BLaER1 treated with 17β-estradiol and CSF1 and Interleukin-3, amounts not matched to agents 10 nM and 100 nM (cell line): Measurements from ENCODE around the gene GP9.
"Not testable (repeated sequence)": the region's sequence is repeated elsewhere in the genome, so short reads cannot be mapped to it uniquely, and the experiment has no call there.

Source experiments
- H3K27ac ChIP-seq, 11 experiments: shearing (Covaris generic); formaldehyde crosslinking; 2 replicates each; pipeline ENCODE4 v1.8.1; 2022
- H3K27me3 ChIP-seq, 11 experiments: shearing (Covaris generic); formaldehyde crosslinking; 2 replicates each; pipeline ENCODE4 v1.8.1; 2022
- H3K36me3 ChIP-seq, 11 experiments: shearing (Covaris generic); formaldehyde crosslinking; 2 replicates each; pipeline ENCODE4 v1.8.1; 2022
- H3K4me1 ChIP-seq, 10 experiments: shearing (Covaris generic); formaldehyde crosslinking; 2 replicates each; pipeline ENCODE4 v1.8.1; 2022
- H3K4me2 ChIP-seq, 11 experiments: shearing (Covaris generic); formaldehyde crosslinking; 2 replicates each; pipeline ENCODE4 v1.8.1; 2022
- H3K4me3 ChIP-seq, 10 experiments: shearing (Covaris generic); formaldehyde crosslinking; 2 replicates each; pipeline ENCODE4 v1.8.1; 2022
- H3K9ac ChIP-seq, 11 experiments: shearing (Covaris generic); formaldehyde crosslinking; 2 replicates each; pipeline ENCODE4 v1.8.1; 2022
- H3K9me3 ChIP-seq, 11 experiments: shearing (Covaris generic); formaldehyde crosslinking; replicated peaks in 1 of 11; 2 replicates each; pipeline ENCODE4 v1.8.1; 2022
- H4K20me1 ChIP-seq, 11 experiments: shearing (Covaris generic); formaldehyde crosslinking; 2 replicates each; pipeline ENCODE4 v1.8.1; 2022
- Cebpa-rat ChIP-seq, 11 experiments: shearing (Covaris generic); IDR thresholded peaks; 2 replicates each; pipeline ENCODE4 v1.8.1; 2022

GP9 gene

DNA sequence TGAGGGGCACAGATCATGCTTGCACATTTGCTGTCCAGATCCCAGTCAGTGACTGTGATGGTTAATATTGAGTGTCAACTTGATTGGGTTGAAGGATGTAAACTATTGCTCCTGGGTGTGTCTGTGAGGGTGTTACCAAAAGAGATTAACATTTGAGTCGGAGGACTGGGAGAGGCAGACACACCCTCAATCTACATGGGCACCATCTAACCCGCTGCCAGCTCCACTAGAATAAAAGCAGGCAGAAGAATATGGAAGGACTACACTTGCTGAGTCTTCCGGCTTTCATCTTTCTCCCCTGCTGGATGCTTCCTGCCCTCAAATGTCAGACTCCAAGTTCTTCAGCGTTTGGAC lies 5.1 kb downstream of the GP9 start:
- Histone ChIP-seq H3K4me1 (peaks cover 39 to 100% (median 93%) of the 10 kb centered on the region in 10 experiments), H3K27me3 (peaks cover 0 to 13% (median 0%) of the 10 kb centered on the region in 11 experiments; a peak in 4 of 22 replicates), H3K4me3 (no peak overlapping the region), H4K20me1 (no peaks in the 10 kb centered on the region), H3K4me2 (peak overlapping the region in 10 of 11 experiments; percentile 10 to 99 (median 78); a peak in 18 of 22 replicates), H3K27ac (peak overlapping the region in 2 of 11 experiments; percentile 7 to 48; a peak in 1 of 22 replicates), H3K9me3 (peaks cover 0 to 16% (median 12%) of the 10 kb centered on the region in 11 experiments; a peak in 16 of 22 replicates), H3K9ac (peak overlapping the region in 3 of 11 experiments; percentile 5 to 59 (median 9); a peak in 3 of 22 replicates), H3K36me3 (no peaks in the 10 kb centered on the region)
- no peak for TF ChIP-seq Cebpa-rat (IDR thresholded peaks at IDR 0.05)

DNA sequence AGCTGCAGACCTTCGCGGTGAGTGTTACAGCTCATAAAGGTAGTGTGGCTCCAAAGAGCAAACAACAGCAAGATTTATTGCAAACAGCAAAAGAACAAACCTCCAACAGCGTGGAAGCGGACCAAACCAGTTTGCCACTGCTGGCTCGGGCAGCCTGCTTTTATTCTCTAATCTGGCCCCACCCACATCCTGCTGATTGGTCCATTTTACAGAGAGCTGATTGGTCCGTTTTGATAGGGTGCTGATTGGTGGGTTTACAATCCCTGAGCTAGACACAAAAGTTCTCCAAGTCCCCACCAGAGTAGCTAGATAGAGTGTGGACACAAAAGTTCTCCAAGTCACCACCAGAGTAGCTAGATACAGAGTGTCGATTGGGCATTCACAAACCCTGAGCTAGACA lies 7.1 kb downstream of the GP9 start:
- not testable (repeated sequence) for H3K36me3 ChIP-seq, H4K20me1 ChIP-seq, H3K27me3 ChIP-seq
- peak overlapping the region in 5 of 11 experiments; percentile 44 to 73 (median 70); a peak in 8 of 22 replicates for H3K27ac ChIP-seq
- H3K4me3 ChIP-seq, result peak overlapping the region in 7 of 10 experiments; percentile 23 to 69 (median 50); a peak in 8 of 20 replicates
- H3K4me2 ChIP-seq, result peak overlapping the region; percentile 76 to 99 (median 89); a peak in 21 of 22 replicates
- peaks cover 0 to 16% (median 12%) of the 10 kb centered on the region in 11 experiments; a peak in 16 of 22 replicates for H3K9me3 ChIP-seq
- H3K9ac ChIP-seq, result peak overlapping the region in 3 of 11 experiments; percentile 66 to 67 (median 66); a peak in 3 of 22 replicates
- H3K4me1 ChIP-seq, result peaks cover 26 to 93% (median 81%) of the 10 kb centered on the region in 10 experiments

DNA sequence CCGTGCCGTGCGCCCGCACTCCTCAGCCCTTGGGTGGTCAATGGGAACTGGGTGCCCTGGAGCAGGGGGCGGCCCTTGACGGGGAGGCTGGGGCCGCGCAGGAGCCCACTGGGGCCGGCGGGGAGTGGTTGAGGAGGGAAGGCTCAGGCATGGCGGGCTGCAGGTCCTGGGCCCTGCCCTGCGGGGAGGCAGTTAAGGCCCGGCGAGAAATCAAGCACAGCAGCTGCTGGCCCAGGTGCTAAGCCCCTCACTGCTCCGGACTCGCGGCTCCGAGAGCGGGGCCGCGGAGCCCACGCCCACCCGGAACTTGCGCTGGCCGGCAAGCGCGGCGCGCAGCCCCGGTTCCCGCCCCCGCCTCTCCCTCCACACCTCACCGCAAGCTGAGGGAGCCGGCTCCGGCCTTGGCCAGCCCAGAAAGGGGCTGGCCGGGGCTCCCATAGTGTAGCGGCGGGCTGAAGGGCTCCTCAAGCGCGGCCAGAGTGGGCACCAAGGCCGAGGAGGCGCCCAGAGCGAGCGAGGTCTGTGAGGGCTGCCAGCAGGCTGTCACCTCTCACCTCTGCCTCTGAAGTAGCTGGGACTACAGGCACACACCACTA lies 7.8 kb downstream of the GP9 start:
- H3K9me3 ChIP-seq, result peaks cover 0 to 16% (median 12%) of the 10 kb centered on the region in 11 experiments; a peak in 16 of 22 replicates
- H3K27ac ChIP-seq, result peak overlapping the region; percentile 19 to 73 (median 62); a peak in 20 of 22 replicates
- no peaks in the 10 kb centered on the region for H3K36me3 ChIP-seq
- peaks cover 26 to 86% (median 75%) of the 10 kb centered on the region in 10 experiments for H3K4me1 ChIP-seq
- H4K20me1 ChIP-seq, result no peaks in the 10 kb centered on the region
- peak overlapping the region; percentile 76 to 99 (median 89) for H3K4me2 ChIP-seq
- H3K27me3 ChIP-seq, result no peaks in the 10 kb centered on the region
- TF ChIP-seq Cebpa-rat (IDR thresholded peaks at IDR 0.05), result no peak
- peak overlapping the region; percentile 53 to 69 (median 66); a peak in 19 of 22 replicates for H3K9ac ChIP-seq
- H3K4me3 ChIP-seq, result peak overlapping the region; percentile 23 to 69 (median 50); a peak in 18 of 20 replicates

DNA sequence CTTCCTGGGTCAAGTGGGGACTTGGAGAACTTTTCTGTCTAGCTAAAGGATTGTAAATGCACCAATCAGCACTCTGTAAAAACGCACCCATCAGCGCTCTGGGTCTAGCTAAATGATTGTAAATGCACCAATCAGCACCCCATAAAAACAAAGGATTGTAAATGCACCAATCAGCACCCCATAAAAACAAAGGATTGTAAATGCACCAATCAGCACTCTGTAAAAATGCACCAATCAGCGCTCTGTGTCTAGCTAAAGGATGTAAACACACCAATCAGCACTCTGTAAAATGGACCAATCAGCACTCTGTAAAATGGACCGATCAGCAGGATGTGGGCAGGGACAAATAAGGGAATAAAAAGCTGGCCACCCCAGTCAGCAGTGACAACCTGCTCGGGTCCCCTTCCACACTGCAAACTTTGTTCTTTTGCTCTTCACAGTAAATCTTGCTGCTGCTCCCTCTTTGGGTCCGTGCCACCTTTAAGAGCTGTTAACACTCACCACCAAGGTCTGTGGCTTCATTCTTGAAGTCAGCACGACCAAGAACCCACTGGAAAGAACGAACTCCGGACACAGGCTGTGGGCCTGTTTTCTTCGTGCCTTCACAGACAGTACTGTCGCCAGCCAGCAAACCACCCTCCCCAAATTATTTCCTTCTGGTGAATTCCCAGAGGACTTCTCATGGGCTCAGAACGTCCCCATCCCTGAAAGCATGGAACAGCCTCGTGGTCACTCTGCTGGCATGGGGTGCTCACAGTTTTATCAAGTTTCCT lies 8.9 kb downstream of the GP9 start:
- H3K27me3 ChIP-seq, H4K20me1 ChIP-seq, H3K36me3 ChIP-seq: not testable (repeated sequence)
- H3K9me3 ChIP-seq, result peaks cover 0 to 16% (median 12%) of the 10 kb centered on the region in 11 experiments; a peak in 16 of 22 replicates
- H3K4me1 ChIP-seq, result peaks cover 26 to 75% (median 64%) of the 10 kb centered on the region in 10 experiments
- peak overlapping the region in 6 of 11 experiments; percentile 12 to 62 (median 54); a peak in 8 of 22 replicates for H3K9ac ChIP-seq
- H3K4me3 ChIP-seq, result peak overlapping the region in 3 of 10 experiments; percentile 16 to 23 (median 20); a peak in 4 of 20 replicates
- H3K27ac ChIP-seq, result peak overlapping the region in 7 of 11 experiments; percentile 31 to 74 (median 68); a peak in 14 of 22 replicates
- H3K4me2 ChIP-seq, result peak overlapping the region; percentile 65 to 99 (median 80)

DNA sequence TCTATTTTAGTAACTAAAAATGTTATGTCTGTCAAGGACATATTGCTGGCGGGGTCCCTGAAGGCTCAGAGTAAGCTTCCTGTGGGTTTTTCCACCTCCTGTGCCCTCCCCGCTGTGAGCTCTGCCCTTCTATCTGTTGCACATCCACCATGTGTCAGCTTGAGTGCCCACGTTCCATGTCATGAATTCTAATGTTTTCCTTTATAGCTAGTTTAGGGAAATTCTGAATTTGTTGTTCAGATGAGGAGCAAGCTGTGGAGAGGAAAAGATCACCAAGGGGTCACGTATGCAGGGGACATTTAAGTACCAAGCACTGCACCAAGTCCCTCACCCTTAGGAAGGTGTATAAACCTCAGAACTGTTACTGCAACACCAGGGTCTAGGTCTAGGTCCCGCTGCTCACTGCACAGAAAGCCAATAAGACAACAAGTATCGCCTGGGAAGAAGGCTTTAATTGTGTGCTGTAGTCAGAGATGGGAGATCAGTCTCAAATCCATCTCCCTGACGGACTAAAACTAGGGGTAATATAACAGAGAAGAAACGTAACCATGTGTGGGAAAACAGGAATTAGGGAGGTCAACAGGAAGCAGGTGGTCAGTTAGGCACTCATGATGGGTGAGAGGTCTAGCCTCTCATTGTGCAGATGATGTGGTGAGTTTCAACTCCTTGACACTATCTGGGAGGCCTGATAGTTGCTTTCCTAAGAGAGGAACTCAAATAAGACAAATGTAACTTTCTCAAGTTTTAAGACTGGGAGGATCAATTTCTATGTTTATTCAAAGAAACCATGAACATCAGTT lies 9.7 kb downstream of the GP9 start:
- Histone ChIP-seq H3K4me3 (peak overlapping the region in 3 of 10 experiments; percentile 16 to 23 (median 20); a peak in 4 of 20 replicates), H3K27me3 (no peaks in the 10 kb centered on the region), H3K4me1 (peaks cover 26 to 67% (median 56%) of the 10 kb centered on the region in 10 experiments), H3K27ac (peak overlapping the region in 7 of 11 experiments; percentile 31 to 74 (median 68); a peak in 13 of 22 replicates), H3K9me3 (peaks cover 0 to 19% (median 13%) of the 10 kb centered on the region in 11 experiments; a peak in 18 of 22 replicates), H3K9ac (peak overlapping the region in 6 of 11 experiments; percentile 12 to 62 (median 54); a peak in 9 of 22 replicates), H4K20me1 (no peaks in the 10 kb centered on the region), H3K4me2 (peak overlapping the region; percentile 41 to 99 (median 79)), H3K36me3 (no peaks in the 10 kb centered on the region)
- TF ChIP-seq Cebpa-rat (IDR thresholded peaks at IDR 0.05), result no peak

DNA sequence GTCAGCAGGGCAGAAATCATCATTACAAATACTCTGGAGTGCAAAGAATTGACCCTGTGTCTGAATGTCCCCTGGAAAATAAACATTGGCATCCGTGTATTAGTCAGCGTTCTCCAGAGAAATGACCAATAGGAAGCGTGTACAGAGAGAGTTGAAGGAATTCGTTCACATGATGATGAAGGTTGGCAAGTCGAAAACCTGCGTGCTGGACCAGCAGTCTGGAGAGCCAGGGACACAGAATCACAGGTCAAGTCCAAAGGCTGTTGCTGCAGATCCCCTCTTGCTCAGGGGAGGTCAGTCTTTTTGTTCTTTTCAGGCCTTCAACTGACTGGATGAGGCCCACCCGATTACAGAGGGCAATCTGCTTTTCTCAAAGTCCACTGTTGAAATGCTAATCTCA lies 16.6 kb downstream of the GP9 start:
- peaks cover 0 to 7% (median 4%) of the 10 kb centered on the region in 10 experiments; a peak in 13 of 20 replicates for H3K4me1 ChIP-seq
- no peak for TF ChIP-seq Cebpa-rat (IDR thresholded peaks at IDR 0.05)
- H4K20me1 ChIP-seq, result no peaks in the 10 kb centered on the region
- no peak overlapping the region for H3K4me3 ChIP-seq
- no peak overlapping the region for H3K4me2 ChIP-seq
- no peaks in the 10 kb centered on the region for H3K36me3 ChIP-seq
- H3K27ac ChIP-seq, result no peak overlapping the region
- H3K9ac ChIP-seq, result no peak overlapping the region
- no peaks in the 10 kb centered on the region for H3K27me3 ChIP-seq
- H3K9me3 ChIP-seq, result peaks cover 0 to 10% (median 6%) of the 10 kb centered on the region in 11 experiments; a peak in 5 of 22 replicates

DNA sequence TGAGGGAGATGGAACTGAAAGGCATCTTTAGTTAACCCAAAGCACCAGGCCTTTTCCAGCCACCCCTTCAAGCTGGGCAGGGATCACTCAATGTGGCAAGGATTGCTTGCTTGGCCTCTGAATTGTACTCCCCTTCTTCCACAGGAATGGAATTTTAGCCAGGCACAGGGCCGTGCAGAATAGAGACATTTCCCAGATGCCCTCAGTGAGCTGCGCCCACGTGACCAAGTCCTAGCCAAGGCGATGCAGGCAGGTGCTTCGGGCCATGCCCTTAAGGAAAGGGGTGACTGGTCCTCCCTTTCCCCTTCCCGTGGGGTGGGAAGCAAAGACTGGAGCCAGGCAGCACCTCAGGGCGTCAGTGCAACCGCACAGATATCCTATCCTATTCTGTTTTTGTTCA lies 17.9 kb downstream of the GP9 start:
- peaks cover 0 to 10% (median 6%) of the 10 kb centered on the region in 11 experiments; a peak in 5 of 22 replicates for H3K9me3 ChIP-seq
- no peak overlapping the region for H3K27ac ChIP-seq
- no peak overlapping the region for H3K4me3 ChIP-seq
- TF ChIP-seq Cebpa-rat (IDR thresholded peaks at IDR 0.05), result no peak
- no peaks in the 10 kb centered on the region for H3K27me3 ChIP-seq
- H3K9ac ChIP-seq, result no peak overlapping the region
- H4K20me1 ChIP-seq, result no peaks in the 10 kb centered on the region
- peaks cover 0 to 10% (median 7%) of the 10 kb centered on the region in 10 experiments; a peak in 13 of 20 replicates for H3K4me1 ChIP-seq
- no peak overlapping the region for H3K4me2 ChIP-seq
- H3K36me3 ChIP-seq, result no peaks in the 10 kb centered on the region

DNA sequence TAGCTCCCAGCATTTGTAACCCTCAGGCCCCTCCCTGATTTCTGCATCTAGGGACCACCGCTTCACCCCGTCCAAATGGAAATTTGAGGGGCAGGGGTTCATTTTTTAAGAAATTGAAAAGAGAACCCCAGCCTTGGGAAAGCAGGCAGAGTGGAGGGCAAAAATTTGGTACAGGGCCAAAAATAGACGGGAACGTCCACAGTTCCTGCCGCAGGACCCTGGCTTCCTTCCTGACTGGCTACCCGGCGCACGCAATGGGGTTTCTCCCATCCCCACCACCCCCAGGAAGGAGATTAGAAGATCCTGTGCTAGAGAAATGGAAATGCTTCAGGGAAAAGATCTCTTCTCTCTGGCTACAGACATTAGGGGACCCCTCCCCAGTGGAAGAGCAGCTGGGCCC lies 20.9 kb downstream of the GP9 start:
- H3K9me3 ChIP-seq, result no peaks in the 10 kb centered on the region
- H3K36me3 ChIP-seq, result peaks cover 0 to 5% (median 0%) of the 10 kb centered on the region in 11 experiments; a peak in 2 of 22 replicates
- H3K9ac ChIP-seq, result no peak overlapping the region
- no peak overlapping the region for H3K4me3 ChIP-seq
- peaks cover 0 to 14% (median 8%) of the 10 kb centered on the region in 10 experiments; a peak in 13 of 20 replicates for H3K4me1 ChIP-seq
- no peak overlapping the region for H3K27ac ChIP-seq
- H3K4me2 ChIP-seq, result no peak overlapping the region
- H4K20me1 ChIP-seq, result no peaks in the 10 kb centered on the region
- no peaks in the 10 kb centered on the region for H3K27me3 ChIP-seq
- no peak for TF ChIP-seq Cebpa-rat (IDR thresholded peaks at IDR 0.05)
